ENCODE data around the gene LETMD1.

GRCh38 chr12:51080136-51080535, 32.0 kb downstream of the LETMD1 start:
- TF ChIP-seq ZNF175 (tag by site-specific recombination; IDR thresholded peaks at IDR 0.05) (no peak), CTCF (tag by site-specific recombination; IDR thresholded peaks at IDR 0.05) (no peak), ZNF202 (tag by site-specific recombination; IDR thresholded peaks at IDR 0.05; ENCODE audit: borderline replicate concordance) (no peak), ZBTB8A (tag by site-specific recombination; IDR thresholded peaks at IDR 0.05) (no peak)

All from HEK293 (cell line).